ENCODE results near the gene CDKAL1. TPM values are rescaled to one million over a fixed set of nuclear protein-coding genes. Genes with fewer than 3 reads are reported as not detected.
"Not testable (repeated sequence)": the region's sequence is repeated elsewhere in the genome, so short reads cannot be mapped to it uniquely, and the experiment has no call there.

CDKAL1 gene
- total RNA-seq, 5 donors from 2014 or later (not counting 1 experiment from before 2014, with no cell fraction given), result 18.8 to 29.9 (median 20.5) TPM

GRCh38 chr6:20716865-20717264 lies 182.6 kb downstream of the CDKAL1 start:
- no peaks in the 10 kb centered on the region for H3K9me3 Mint-ChIP-seq
- no peaks in the 10 kb centered on the region for H3K9me3 ChIP-seq
- H3K4me3 Mint-ChIP-seq, result no peak overlapping the region
- peaks cover 22 to 30% (median 24%) of the 10 kb centered on the region in 3 donors for H3K4me1 Mint-ChIP-seq
- H3K27me3 ChIP-seq (replicated peaks in 1 of 2; ENCODE audit: control insufficient read depth in 2 of 2, extremely low read depth in 1 of 2, insufficient read depth in 2 of 2, low read length in 1 of 2), result no peaks in the 10 kb centered on the region
- ATAC-seq (replicated peaks in 1 of 4) (no peak), DNase-seq (no peak)
- no peaks in the 10 kb centered on the region for H3K27me3 Mint-ChIP-seq
- WGBS (ENCODE audit: insufficient coverage), result 42% methylated on average over 1 of the region's 1 CpG
- H3K27ac Mint-ChIP-seq, result no peak overlapping the region
- H3K4me3 ChIP-seq (ENCODE audit: control insufficient read depth in 1 of 2, extremely low read depth in 1 of 2, low read length in 1 of 2), result no peak overlapping the region
- POLR2A ChIA-PET, result no interaction called here
- peaks cover 0 to 15% of the 10 kb centered on the region in 2 experiments for H3K4me1 ChIP-seq (ENCODE audit: control insufficient read depth in 1 of 2, extremely low read depth in 1 of 2, insufficient read depth in 2 of 2, low read length in 2 of 2)
- peaks cover 8% of the 10 kb centered on the region for H3K36me3 Mint-ChIP-seq
- H3K36me3 ChIP-seq (ENCODE audit: control insufficient read depth in 2 of 2, extremely low read depth in 1 of 2, insufficient read depth in 1 of 2, low read length in 1 of 2), result no peaks in the 10 kb centered on the region
- CTCF ChIA-PET, result no interaction called here
- no peak overlapping the region for H3K27ac ChIP-seq (ENCODE audit: low read length)

GRCh38 chr6:20717743-20718142 lies 183.5 kb downstream of the CDKAL1 start:
- Mint-ChIP-seq H3K4me1 (peaks cover 24 to 35% (median 24%) of the 10 kb centered on the region in 3 donors), H3K9me3 (no peaks in the 10 kb centered on the region), H3K4me3 (no peak overlapping the region), H3K27me3 (no peaks in the 10 kb centered on the region), H3K36me3 (peaks cover 12% of the 10 kb centered on the region), H3K27ac (no peak overlapping the region)
- DNase-seq (no peak), ATAC-seq (replicated peaks in 1 of 4) (no peak)
- Histone ChIP-seq H3K9me3 (no peaks in the 10 kb centered on the region), H3K27me3 (replicated peaks in 1 of 2; ENCODE audit: control insufficient read depth in 2 of 2, extremely low read depth in 1 of 2, insufficient read depth in 2 of 2, low read length in 1 of 2) (no peaks in the 10 kb centered on the region), H3K4me3 (ENCODE audit: control insufficient read depth in 1 of 2, extremely low read depth in 1 of 2, low read length in 1 of 2) (no peak overlapping the region), H3K36me3 (ENCODE audit: control insufficient read depth in 2 of 2, extremely low read depth in 1 of 2, insufficient read depth in 1 of 2, low read length in 1 of 2) (peaks cover 0 to under 1% of the 10 kb centered on the region in 2 donors), H3K4me1 (ENCODE audit: control insufficient read depth in 1 of 2, extremely low read depth in 1 of 2, insufficient read depth in 2 of 2, low read length in 2 of 2) (peaks cover 5 to 15% of the 10 kb centered on the region in 2 experiments), H3K27ac (ENCODE audit: low read length) (no peak overlapping the region)
- POLR2A ChIA-PET, result no interaction called here
- CTCF ChIA-PET, result no interaction called here

GRCh38 chr6:20718705-20719653 lies 184.7 kb downstream of the CDKAL1 start:
- ChIA-PET POLR2A (no interaction called here), CTCF (no interaction called here)
- DNase-seq, result no peak
- H3K4me3 ChIP-seq (ENCODE audit: control insufficient read depth in 1 of 2, extremely low read depth in 1 of 2, low read length in 1 of 2), result no peak overlapping the region
- H3K4me3 Mint-ChIP-seq, result no peak overlapping the region
- WGBS (ENCODE audit: insufficient coverage), result no CpG with 5 or more reads among the region's 3 CpGs
- H3K27me3 Mint-ChIP-seq, result no peaks in the 10 kb centered on the region
- no peak overlapping the region for H3K27ac Mint-ChIP-seq
- H3K36me3 ChIP-seq (ENCODE audit: control insufficient read depth in 2 of 2, extremely low read depth in 1 of 2, insufficient read depth in 1 of 2, low read length in 1 of 2), result peaks cover 0 to 7% of the 10 kb centered on the region in 2 donors
- peaks cover 8 to 15% of the 10 kb centered on the region in 2 experiments for H3K4me1 ChIP-seq (ENCODE audit: control insufficient read depth in 1 of 2, extremely low read depth in 1 of 2, insufficient read depth in 2 of 2, low read length in 2 of 2)
- H3K9me3 Mint-ChIP-seq, result no peaks in the 10 kb centered on the region
- H3K27ac ChIP-seq (ENCODE audit: low read length), result no peak overlapping the region
- no peaks in the 10 kb centered on the region for H3K27me3 ChIP-seq (replicated peaks in 1 of 2; ENCODE audit: control insufficient read depth in 2 of 2, extremely low read depth in 1 of 2, insufficient read depth in 2 of 2, low read length in 1 of 2)
- peaks cover 18% of the 10 kb centered on the region for H3K36me3 Mint-ChIP-seq
- ATAC-seq (replicated peaks in 1 of 4), result no peak
- H3K4me1 Mint-ChIP-seq, result peaks cover 26 to 39% (median 27%) of the 10 kb centered on the region in 3 donors
- H3K9me3 ChIP-seq, result no peaks in the 10 kb centered on the region

- Histone ChIP-seq H3K9me3 (no peaks in the 10 kb centered on the region), H3K27ac (ENCODE audit: low read length) (no peak overlapping the region), H3K36me3 (ENCODE audit: control insufficient read depth in 2 of 2, extremely low read depth in 1 of 2, insufficient read depth in 1 of 2, low read length in 1 of 2) (peaks cover 0 to 7% of the 10 kb centered on the region in 2 donors), H3K27me3 (replicated peaks in 1 of 2; ENCODE audit: control insufficient read depth in 2 of 2, extremely low read depth in 1 of 2, insufficient read depth in 2 of 2, low read length in 1 of 2) (no peaks in the 10 kb centered on the region), H3K4me1 (ENCODE audit: control insufficient read depth in 1 of 2, extremely low read depth in 1 of 2, insufficient read depth in 2 of 2, low read length in 2 of 2) (peaks cover 8 to 15% of the 10 kb centered on the region in 2 experiments), H3K4me3 (ENCODE audit: control insufficient read depth in 1 of 2, extremely low read depth in 1 of 2, low read length in 1 of 2) (no peak overlapping the region)
- H3K4me3 Mint-ChIP-seq, result no peak overlapping the region
- ChIA-PET POLR2A (no interaction called here), CTCF (no interaction called here)
- H3K27me3 Mint-ChIP-seq, result no peaks in the 10 kb centered on the region
- no peak overlapping the region for H3K27ac Mint-ChIP-seq
- no peaks in the 10 kb centered on the region for H3K9me3 Mint-ChIP-seq
- WGBS (ENCODE audit: insufficient coverage), result no CpG with 5 or more reads among the region's 2 CpGs
- H3K4me1 Mint-ChIP-seq, result peaks cover 26 to 39% (median 27%) of the 10 kb centered on the region in 3 donors
- ATAC-seq (replicated peaks in 1 of 4) (no peak), DNase-seq (no peak)
- peaks cover 20% of the 10 kb centered on the region for H3K36me3 Mint-ChIP-seq
These were observed 185.7 kb downstream of the CDKAL1 start for GRCh38 chr6:20719980-20720379.

GRCh38 chr6:20721121-20721520 lies 186.9 kb downstream of the CDKAL1 start:
- peaks cover 8 to 15% of the 10 kb centered on the region in 2 experiments for H3K4me1 ChIP-seq (ENCODE audit: control insufficient read depth in 1 of 2, extremely low read depth in 1 of 2, insufficient read depth in 2 of 2, low read length in 2 of 2)
- no CpG with 5 or more reads among the region's 3 CpGs for WGBS (ENCODE audit: insufficient coverage)
- H3K27ac Mint-ChIP-seq; POLR2A ChIA-PET; H3K9me3 Mint-ChIP-seq; H3K27ac ChIP-seq (ENCODE audit: low read length); H3K27me3 Mint-ChIP-seq; H3K27me3 ChIP-seq (replicated peaks in 1 of 2; ENCODE audit: control insufficient read depth in 2 of 2, extremely low read depth in 1 of 2, insufficient read depth in 2 of 2, low read length in 1 of 2); H3K36me3 ChIP-seq (ENCODE audit: control insufficient read depth in 2 of 2, extremely low read depth in 1 of 2, insufficient read depth in 1 of 2, low read length in 1 of 2); DNase-seq; H3K4me3 ChIP-seq (ENCODE audit: control insufficient read depth in 1 of 2, extremely low read depth in 1 of 2, low read length in 1 of 2); H3K4me3 Mint-ChIP-seq; CTCF ChIA-PET; ATAC-seq (replicated peaks in 1 of 4); H3K9me3 ChIP-seq: not testable (repeated sequence)
- Mint-ChIP-seq H3K36me3 (peaks cover 23% of the 10 kb centered on the region), H3K4me1 (peaks cover 26 to 39% (median 27%) of the 10 kb centered on the region in 3 donors)

- ChIA-PET POLR2A (no interaction called here), CTCF (no interaction called here)
- Histone ChIP-seq H3K27ac (ENCODE audit: low read length) (no peak overlapping the region), H3K27me3 (replicated peaks in 1 of 2; ENCODE audit: control insufficient read depth in 2 of 2, extremely low read depth in 1 of 2, insufficient read depth in 2 of 2, low read length in 1 of 2) (no peaks in the 10 kb centered on the region), H3K4me3 (ENCODE audit: control insufficient read depth in 1 of 2, extremely low read depth in 1 of 2, low read length in 1 of 2) (no peak overlapping the region), H3K9me3 (no peaks in the 10 kb centered on the region), H3K36me3 (ENCODE audit: control insufficient read depth in 2 of 2, extremely low read depth in 1 of 2, insufficient read depth in 1 of 2, low read length in 1 of 2) (peaks cover 0 to 7% of the 10 kb centered on the region in 2 donors), H3K4me1 (ENCODE audit: control insufficient read depth in 1 of 2, extremely low read depth in 1 of 2, insufficient read depth in 2 of 2, low read length in 2 of 2) (peaks cover 8 to 13% of the 10 kb centered on the region in 2 experiments)
- Mint-ChIP-seq H3K4me1 (peaks cover 30 to 39% (median 30%) of the 10 kb centered on the region in 3 donors), H3K27ac (no peak overlapping the region), H3K27me3 (no peaks in the 10 kb centered on the region), H3K9me3 (no peaks in the 10 kb centered on the region), H3K36me3 (peaks cover 32% of the 10 kb centered on the region), H3K4me3 (no peak overlapping the region)
- ATAC-seq (replicated peaks in 1 of 4) (no peak), DNase-seq (no peak)
- no CpG with 5 or more reads among the region's 2 CpGs for WGBS (ENCODE audit: insufficient coverage)
These were observed 188.2 kb downstream of the CDKAL1 start for GRCh38 chr6:20722455-20722854.

All from T-cell (primary cell).